ENCODE measurements around the gene SHISAL1.
"Not testable (repeated sequence)": the region's sequence is repeated elsewhere in the genome, so short reads cannot be mapped to it uniquely, and the experiment has no call there.

Gene SHISAL1

DNA sequence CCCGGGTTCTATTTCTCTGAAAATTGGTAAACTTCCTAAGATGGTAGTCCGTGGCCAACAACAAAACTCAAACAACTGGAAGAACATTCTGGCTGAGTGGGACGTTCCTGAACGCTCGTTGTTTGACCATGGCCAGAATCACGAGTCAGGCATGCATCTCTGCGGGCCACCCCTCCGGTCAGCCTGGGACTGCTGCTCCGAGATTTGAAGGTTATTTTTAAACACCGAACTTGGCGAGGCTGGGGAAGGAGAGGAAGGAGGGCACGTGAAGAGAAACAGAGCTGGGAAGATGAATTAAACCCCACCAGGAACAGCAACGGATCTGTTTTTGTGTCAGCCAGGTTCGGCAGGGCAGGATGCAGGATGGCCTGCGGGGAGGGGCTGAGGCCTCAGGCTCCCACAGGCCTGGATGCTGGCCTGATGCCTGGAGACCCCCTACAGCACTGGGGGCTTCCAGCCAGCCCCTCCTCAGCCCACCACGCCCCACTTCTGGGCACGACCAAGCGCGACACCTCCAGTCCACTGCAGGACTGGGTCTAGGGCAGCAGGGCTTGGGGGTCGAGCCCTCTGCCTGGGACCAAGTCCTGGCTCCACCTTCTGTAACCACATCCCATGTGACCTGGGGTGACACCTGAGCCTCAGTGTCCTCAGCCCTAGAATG, 5.1 kb downstream of the SHISAL1 start:
- H3K27ac ChIP-seq: no peak overlapping the region
- TF ChIP-seq ZFX (IDR thresholded peaks at IDR 0.05; ENCODE audit: borderline replicate concordance): no peak
- TF ChIP-seq, protein P1, sequence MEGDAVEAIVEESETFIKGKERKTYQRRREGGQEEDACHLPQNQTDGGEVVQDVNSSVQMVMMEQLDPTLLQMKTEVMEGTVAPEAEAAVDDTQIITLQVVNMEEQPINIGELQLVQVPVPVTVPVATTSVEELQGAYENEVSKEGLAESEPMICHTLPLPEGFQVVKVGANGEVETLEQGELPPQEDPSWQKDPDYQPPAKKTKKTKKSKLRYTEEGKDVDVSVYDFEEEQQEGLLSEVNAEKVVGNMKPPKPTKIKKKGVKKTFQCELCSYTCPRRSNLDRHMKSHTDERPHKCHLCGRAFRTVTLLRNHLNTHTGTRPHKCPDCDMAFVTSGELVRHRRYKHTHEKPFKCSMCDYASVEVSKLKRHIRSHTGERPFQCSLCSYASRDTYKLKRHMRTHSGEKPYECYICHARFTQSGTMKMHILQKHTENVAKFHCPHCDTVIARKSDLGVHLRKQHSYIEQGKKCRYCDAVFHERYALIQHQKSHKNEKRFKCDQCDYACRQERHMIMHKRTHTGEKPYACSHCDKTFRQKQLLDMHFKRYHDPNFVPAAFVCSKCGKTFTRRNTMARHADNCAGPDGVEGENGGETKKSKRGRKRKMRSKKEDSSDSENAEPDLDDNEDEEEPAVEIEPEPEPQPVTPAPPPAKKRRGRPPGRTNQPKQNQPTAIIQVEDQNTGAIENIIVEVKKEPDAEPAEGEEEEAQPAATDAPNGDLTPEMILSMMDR (IDR thresholded peaks at IDR 0.05): no peak

DNA sequence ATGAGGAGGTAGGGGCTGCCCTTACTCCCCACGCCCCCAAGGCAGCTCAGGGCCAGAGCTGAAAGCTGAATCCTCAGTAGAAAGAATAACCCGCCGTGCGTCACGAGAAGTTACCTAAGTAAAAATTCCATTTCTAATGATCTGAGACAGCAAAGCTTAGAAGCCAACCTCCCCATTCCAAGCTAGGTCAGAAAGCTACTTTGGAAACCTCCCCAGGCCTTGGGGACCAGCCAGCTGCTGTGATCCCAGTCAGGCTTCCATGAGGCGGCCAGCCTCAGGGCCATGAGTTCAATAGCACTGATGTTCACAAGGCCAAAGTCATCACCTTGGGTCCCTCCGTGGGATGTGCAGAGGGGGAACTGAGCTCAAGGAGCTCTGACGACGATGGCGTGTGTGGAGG, 6.9 kb downstream of the SHISAL1 start:
- H3K27ac ChIP-seq: no peak overlapping the region
- TF ChIP-seq ZFX (IDR thresholded peaks at IDR 0.05; ENCODE audit: borderline replicate concordance): no peak
- TF ChIP-seq, protein P1 (IDR thresholded peaks at IDR 0.05): no peak

DNA sequence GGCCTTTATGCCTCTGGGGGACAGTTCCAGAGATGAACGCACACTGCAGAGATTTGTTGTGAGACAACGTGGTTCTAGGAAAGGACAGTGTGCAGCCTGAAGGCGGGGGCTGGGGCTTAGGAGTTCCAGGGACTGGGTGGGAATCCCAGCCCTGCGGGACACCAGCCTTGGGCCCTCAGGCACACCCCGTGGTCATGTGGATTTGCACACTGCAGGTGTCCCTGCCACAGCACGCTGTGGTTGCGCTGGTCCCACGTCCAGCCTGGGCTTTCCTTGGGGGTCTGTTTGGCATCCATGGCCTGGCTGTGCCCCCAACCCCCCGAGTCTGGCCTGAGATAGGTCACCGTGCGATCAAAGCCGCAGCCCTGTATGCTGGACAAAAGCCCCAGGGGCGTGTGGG, 7.3 kb downstream of the SHISAL1 start:
- no peak overlapping the region for H3K27ac ChIP-seq
- no peak for TF ChIP-seq ZFX (IDR thresholded peaks at IDR 0.05; ENCODE audit: borderline replicate concordance)
- TF ChIP-seq, protein P1 (IDR thresholded peaks at IDR 0.05): no peak

DNA sequence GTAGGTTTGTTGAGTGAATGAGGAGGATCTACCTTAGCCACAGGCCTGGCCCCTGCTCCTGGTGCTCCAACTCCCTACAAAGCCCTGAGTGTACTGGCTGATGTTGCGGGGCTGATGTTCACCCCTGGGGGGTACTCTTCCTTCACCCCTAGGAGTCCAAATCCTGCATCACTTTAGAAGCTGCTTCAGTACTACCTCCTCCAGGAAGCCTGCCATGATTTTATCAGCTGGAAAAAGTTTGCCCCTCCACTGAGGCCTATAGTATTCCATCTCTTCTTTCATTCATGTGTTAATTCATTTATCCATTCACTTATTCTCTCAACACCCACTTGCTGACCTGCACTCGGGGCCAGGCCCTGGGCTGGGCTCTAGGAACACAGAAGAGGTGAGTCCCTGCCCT, 7.8 kb downstream of the SHISAL1 start:
- TF ChIP-seq, protein P1 (IDR thresholded peaks at IDR 0.05): no peak
- no peak for TF ChIP-seq ZFX (IDR thresholded peaks at IDR 0.05; ENCODE audit: borderline replicate concordance)

DNA sequence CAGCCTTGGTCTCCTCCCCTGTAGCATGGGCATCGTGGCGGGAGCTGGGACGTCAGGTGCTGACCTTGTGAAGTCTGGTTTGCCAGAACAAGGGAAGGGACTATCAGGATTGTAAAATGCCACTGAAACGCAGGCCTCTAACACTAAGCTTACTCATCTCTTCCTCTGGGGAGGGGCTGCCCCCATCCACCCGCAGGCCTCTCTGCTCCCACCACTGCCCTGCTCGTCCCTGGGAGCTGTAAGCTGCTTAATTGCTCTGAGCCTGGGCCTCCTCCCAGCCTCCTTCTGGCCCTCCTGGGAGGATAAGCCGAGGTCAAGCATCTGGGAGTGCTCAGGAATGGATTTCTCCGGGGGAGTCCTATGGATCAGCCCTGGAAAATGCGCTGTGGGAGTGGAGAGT, 8.4 kb downstream of the SHISAL1 start:
- no peak for TF ChIP-seq ZFX (IDR thresholded peaks at IDR 0.05; ENCODE audit: borderline replicate concordance)
- TF ChIP-seq, protein P1 (IDR thresholded peaks at IDR 0.05): no peak
- no peak overlapping the region for H3K27ac ChIP-seq

More for the DNA sequence above, 7.8 kb downstream of the SHISAL1 start:
- H3K27ac ChIP-seq: no peak overlapping the region

DNA sequence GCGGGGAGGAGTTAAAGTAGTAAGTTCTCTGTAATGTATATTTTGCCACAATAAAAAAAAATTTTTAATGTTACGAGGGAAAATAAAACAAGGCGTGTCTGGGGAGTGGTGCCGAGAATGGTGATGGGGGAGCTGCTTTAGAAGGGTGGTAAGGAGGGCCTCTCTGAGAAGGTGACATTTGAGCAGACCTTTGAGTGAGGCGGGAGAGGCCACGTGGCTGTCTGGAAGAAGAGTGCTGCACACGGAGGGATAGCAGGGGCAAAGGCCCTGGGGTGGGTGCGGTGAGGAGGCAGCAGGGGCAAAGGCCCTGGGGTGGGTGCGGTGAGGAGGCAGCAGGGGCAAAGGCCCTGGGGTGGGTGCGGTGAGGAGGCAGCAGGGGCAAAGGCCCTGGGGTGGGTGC, 10.4 kb downstream of the SHISAL1 start:
- not testable (repeated sequence) for H3K27ac ChIP-seq

DNA sequence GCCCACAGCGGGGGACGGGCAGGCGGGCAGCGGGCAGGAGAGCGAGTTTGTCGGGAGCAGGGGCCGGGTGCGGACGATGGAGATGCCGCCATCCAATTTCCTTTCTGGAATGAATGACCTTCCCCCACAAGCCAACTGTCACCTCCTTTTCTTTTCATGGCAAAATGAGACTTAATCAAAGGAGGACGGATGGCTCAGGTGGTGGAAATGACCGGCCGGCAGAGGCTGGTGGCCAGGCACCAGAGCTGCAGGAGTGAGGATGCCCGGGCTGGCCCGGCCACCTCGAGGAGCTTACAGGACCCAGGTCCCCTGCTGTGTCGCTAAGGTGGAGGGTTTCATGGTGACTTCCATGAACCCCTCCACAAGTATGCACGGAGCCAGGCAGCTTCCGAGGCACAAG, 11.7 kb downstream of the SHISAL1 start:
- no peak for TF ChIP-seq ZFX (IDR thresholded peaks at IDR 0.05; ENCODE audit: borderline replicate concordance)
- TF ChIP-seq, protein P1 (IDR thresholded peaks at IDR 0.05): no peak
- no peak overlapping the region for H3K27ac ChIP-seq

DNA sequence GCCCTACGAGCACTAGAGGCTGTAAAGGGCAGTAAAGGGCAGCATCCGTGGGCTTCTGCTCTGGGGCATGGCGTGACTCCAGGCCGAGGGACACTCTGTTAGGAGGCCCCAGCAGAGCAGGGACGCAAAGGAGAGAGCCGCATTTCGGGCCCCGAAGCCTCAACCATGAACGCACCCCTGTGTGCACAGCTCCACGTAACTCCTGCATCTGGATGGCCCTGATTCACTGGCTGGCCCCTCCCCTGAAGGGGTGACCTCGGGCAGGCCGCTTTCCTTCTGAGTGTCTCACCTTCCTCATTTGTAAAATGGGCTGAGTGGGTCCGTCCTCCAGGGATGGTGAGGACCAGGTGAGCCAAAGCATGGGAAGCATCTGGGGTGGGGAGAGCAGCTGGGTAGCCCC, 13.6 kb downstream of the SHISAL1 start:
- TF ChIP-seq ZFX (IDR thresholded peaks at IDR 0.05; ENCODE audit: borderline replicate concordance): no peak
- TF ChIP-seq, protein P1 (IDR thresholded peaks at IDR 0.05): no peak
- no peak overlapping the region for H3K27ac ChIP-seq

Data from 22Rv1 (cell line).